Dedifferentiated amniotic fluid mesenchymal stem cell (primary cell): ENCODE data around the gene OR2AE1.

Experiments used
- DNase-seq: peaks from one replicate; pipeline ENCODE4 v3.0.0-alpha.2; 2016; ENCODE audit errors: extremely low spot score

Gene OR2AE1

DNA sequence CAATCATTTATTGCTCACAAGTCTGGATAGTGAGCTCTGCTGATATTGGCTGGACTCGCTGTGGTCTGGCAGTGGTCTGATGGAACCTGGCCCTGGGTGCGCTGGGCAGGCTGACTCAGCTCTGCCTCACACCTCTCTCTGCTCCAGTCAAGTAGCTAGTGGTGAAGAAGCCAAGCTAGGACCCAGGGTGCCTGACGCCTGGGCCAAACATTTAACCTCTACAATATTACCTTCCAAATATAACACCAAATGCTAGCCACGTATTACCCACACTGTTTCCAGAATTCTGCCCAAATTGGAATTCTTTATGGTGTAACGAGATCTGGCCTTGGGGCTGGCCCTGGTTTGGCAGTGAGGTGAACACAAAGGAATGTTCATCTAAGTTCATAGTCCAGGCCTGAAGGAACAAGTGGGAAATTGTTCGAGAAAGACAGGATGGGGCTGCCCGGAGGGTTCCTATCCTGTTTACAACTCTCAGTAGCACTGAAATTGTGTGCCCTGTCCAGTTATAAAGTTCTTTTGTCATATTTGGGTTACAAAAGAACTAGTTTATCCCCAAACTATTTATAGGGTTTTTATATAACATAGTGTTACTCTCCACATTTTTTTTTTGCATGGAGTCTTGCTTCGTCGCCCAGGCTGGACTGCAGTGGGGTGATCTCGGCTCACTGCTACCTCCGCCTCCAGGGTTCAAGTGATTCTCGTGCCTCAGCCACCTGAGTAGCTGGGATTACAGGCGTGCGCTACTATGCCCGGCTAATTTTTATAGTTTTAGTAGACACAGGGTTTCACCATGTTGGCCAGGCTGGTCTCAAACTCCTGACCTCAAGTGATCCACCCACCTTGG lies 16.3 kb downstream of the OR2AE1 start:
- DNase-seq = no peak

DNA sequence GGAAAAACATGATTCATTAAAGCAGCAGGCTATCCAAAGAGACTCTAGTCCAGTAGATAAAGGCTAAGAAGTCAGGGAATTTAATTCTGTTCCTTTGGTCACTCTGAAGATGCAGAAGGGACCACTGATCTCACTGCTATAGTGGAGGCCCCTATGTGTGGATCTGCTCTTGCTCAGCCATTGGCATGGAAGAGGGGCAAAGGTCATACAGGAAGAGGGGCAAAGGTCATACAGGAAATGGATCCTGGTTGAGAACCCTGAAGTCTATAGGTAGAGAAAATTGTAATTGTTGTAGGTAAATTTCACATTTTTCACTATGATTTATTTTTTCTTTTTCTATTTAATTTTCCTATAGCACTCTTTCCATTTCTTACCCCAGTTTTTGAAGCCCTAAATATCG lies 21.6 kb downstream of the OR2AE1 start:
- DNase-seq = no peak

DNA sequence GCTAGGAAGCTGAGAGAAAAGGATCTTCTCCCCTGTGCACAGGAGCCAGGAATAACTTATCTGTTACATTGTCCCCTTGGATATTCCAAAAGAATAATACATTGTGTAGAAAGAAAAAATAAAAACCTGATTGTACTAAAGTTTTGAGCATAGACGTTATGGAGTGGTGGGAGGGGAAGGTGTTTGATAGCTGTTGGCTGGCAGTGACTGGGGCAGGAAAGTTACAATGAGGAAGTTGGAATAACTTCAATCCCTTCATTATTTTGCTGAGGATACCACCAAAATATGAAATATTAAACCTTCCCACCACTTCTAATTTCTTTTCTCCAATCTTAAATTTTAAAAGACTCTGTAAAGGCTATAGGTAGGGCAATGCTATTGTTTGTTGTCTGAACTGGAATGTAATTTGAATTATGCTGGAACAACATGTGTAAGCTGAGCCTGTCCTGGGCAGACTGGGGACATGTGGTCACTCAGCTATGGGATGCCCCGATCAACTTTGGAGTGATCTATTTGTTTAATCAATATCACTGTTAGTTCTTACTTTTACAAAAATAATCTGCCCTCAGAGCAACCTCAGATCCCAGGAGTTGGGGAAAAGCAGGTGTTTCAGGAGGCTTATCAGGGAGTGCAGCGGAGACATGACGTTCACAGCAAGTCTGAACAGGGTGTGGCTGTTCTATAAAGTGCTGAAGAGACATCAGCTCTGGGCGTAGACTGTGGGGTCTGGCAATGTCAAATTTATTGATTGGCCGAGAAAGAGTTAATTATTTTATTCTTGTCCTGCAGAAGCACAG lies 28.2 kb downstream of the OR2AE1 start:
- no peak for DNase-seq

GRCh38 chr7:99844328-99844727 lies 32.5 kb downstream of the OR2AE1 start:
- DNase-seq = no peak

DNA sequence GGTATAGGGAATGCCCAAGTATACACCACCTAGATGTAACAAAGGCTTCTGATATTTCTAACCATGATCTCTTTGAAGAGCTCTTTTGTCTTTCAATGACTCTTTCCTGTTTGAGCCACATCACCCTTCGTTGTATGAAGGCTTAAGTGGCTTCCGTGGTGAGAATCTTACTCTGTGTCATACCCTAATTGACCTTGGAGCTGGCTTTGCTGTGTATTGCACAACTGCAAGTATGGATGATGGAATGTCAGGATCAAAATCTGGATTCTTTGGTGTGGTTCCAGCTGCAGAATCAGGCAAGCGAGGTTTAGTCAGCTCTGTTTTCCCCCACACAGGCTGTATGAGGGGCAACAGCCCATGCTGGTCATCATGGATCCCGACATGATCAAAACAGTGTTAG lies 33.0 kb downstream of the OR2AE1 start:
- no peak for DNase-seq

GRCh38 chr7:99842926-99843325 lies 33.9 kb downstream of the OR2AE1 start:
- no peak for DNase-seq

DNA sequence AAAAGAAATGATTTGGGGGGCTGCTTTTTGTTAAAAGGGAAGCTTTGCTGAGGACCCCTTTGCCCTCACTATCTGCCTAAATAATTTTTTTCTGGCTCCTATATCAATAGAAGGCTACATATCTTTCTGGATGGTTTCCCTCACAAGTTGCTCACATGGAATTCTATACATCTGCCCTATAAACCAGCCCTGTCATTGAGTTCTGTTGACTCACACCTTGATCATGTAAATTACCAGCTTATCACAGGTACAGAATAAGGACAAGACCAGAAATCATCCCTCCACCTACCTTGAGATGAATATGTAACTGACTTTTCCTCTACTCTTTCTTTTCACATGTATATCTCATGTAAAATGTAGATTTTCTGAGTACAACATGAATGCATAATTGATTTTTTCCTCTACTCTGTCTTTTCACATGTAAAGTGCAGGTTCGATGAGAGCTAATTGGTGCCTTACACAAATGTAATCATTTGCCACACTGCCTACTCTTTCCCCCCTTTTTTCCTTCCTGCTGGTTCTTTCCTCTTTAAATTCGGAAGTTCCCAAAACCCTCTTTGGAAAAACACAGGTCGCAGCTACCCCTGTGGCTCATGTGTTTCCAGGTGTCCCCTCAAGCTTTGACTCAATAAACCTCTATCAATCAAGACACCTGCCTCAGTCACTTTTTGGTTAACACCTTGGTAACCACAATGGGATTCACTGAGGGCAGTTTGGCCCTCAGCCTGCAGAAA lies 36.5 kb downstream of the OR2AE1 start:
- DNase-seq = no peak

DNA sequence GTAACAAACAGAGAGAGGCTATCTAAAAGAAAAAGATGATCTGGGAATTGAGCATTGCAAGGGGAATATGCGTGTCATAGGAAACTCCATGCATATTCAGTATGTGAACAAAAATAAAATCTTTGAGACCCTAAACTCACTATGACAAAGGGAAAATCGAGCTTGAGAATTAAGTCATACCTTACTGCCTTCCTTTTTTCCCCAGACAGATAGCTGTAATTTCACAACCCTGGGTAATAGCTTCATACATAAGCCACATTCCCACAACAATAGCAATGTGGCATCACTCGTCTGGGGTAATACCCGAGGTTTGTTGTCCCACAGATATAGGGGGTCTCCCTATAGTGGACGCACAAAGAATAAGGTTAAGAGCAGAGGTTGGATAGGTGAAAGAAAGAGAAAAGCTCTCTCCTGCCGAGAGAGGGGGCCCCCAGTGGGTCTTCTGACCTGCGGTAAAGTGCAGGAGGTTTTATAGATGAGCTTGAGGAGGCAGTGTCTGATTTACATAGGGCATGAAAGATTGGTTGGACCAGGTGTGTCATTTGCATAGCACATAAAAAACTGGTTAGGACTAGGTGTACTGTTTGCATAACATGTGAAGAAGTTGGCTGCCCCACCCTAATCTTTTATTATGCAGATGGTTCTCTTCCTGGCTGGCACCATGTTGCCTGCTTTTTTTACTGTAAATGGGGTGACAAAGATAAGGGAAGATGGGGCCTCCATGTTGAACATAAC lies 37.4 kb downstream of the OR2AE1 start:
- no peak for DNase-seq

- DNase-seq = no peak
These were observed 39.0 kb downstream of the OR2AE1 start for GRCh38 chr7:99837649-99838361.

GRCh38 chr7:99835189-99835588 lies 41.6 kb downstream of the OR2AE1 start:
- no peak for DNase-seq

GRCh38 chr7:99834382-99834781 lies 42.5 kb downstream of the OR2AE1 start:
- DNase-seq = no peak

GRCh38 chr7:99833289-99833877 lies 43.5 kb downstream of the OR2AE1 start:
- no peak for DNase-seq

DNA sequence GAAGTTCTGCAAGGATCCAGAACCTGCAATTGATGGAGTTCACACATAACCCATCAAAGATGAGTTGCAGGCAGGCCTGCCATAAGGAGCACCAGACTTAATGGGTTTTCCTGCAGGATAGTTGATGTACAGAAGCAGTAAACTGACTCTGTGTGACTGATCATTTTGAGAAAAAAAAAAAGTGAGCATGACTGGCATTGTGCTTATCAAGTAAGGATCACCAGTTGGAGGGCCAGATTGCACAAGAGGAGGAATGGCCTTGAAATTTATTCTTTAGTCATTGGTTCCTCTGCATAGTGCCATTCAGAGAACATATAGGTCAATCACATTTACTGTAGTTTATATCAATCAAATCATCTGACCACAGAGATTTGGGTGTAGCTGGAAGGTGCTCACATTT lies 45.2 kb downstream of the OR2AE1 start:
- DNase-seq = no peak

DNA sequence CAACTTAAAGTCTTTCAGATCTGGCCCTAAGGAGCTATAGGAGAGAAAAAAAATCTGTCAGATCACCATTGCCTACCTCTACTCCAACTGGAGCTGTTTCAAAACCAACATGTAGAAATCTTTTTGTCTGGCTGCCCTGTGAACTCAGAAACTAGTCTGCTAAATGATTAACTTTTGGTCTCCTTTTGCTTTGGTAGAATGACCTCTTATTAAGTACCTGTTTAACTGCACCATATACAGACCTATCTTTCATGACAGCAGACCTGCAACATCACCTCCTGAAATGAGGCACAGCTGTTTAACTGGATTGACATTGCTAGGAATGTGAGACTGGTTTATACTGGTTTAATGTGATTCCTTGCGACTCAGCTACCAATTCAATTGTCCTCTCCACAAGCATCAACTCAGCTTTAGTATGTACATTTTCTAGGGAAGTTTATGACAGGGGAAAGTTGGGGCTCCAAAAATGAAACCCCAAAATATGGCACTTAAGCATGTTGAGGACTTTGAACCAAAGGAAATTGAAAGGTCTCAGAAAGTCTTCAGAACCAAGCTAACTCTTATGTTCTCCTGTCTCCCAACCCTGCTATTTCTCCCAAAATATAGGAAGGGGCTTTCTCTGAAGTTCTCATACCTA lies 47.2 kb downstream of the OR2AE1 start:
- no peak for DNase-seq

DNA sequence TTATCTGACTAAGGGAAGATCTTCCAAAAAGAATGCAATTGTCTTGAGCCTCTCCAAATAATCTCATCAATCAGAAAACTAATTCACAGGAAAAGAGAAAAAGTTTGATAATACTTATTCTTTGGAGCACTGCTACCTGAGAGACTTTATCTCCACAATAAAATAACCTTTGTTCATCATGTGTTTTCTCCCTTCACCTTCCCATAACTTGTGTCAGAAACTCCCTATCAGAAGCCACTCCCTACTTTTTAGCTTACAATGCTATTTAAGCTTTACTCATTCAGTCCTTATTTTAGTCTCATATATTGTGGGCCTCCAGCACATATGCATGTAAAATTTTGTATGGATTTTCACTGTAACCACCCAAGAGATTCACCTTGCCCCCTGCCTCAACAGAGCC lies 48.0 kb downstream of the OR2AE1 start:
- DNase-seq = no peak

GRCh38 chr7:99827040-99827778 lies 49.6 kb downstream of the OR2AE1 start:
- no peak for DNase-seq
